Bronchial epithelial cell (primary cell): ENCODE measurements around the gene DAZAP1. TPM values are rescaled to one million over a fixed set of nuclear protein-coding genes. Genes with fewer than 3 reads are reported as not detected.
A peak's percentile ranks its signal among the peaks of the same experiment; 100 is the strongest.

Experiments
- DNase-seq: peaks from one replicate; pipeline ENCODE4 v3.0.0-alpha.2; 2010; ENCODE audit warnings: low read depth
- FAIRE-seq: peaks from 2 replicates; lab custom pipeline; 2011; peaks lifted over from hg19 to GRCh38; lab: Jason Lieb, UNC
- H3K27me3 ChIP-seq: 2 replicates; pipeline ENCODE4 v1.5.1; 2011; ENCODE audit warnings: low read length; ENCODE audit not compliant: control insufficient read depth, insufficient read depth
- H3K36me3 ChIP-seq: 2 replicates; pipeline ENCODE4 v1.5.1; 2011; ENCODE audit warnings: low read length; ENCODE audit not compliant: control insufficient read depth, insufficient read depth
- H3K4me3 ChIP-seq: 2 replicates; pipeline ENCODE4 v1.5.1; 2011; ENCODE audit warnings: mild to moderate bottlenecking, low read depth, low read length, control low read depth
- total RNA-seq: library from RNA; depleted of rRNA; stranded (reverse); fragments of >200 nt; gene quantifications from 2 replicates; pipeline ENCODE4 v1.2.1, GENCODE V29; 2014
- TF ChIP-seq, protein P1 (sequence below): IDR thresholded peaks from 2 replicates; pipeline ENCODE4 v1.5.1; 2011; ENCODE audit warnings: mild to moderate bottlenecking, moderate library complexity, low read length, control low read depth, inconsistent platforms; ENCODE audit not compliant: insufficient read depth, severe bottlenecking

DAZAP1 gene
- total RNA-seq, 1 donor from 2014 or later = 115 TPM

DNA sequence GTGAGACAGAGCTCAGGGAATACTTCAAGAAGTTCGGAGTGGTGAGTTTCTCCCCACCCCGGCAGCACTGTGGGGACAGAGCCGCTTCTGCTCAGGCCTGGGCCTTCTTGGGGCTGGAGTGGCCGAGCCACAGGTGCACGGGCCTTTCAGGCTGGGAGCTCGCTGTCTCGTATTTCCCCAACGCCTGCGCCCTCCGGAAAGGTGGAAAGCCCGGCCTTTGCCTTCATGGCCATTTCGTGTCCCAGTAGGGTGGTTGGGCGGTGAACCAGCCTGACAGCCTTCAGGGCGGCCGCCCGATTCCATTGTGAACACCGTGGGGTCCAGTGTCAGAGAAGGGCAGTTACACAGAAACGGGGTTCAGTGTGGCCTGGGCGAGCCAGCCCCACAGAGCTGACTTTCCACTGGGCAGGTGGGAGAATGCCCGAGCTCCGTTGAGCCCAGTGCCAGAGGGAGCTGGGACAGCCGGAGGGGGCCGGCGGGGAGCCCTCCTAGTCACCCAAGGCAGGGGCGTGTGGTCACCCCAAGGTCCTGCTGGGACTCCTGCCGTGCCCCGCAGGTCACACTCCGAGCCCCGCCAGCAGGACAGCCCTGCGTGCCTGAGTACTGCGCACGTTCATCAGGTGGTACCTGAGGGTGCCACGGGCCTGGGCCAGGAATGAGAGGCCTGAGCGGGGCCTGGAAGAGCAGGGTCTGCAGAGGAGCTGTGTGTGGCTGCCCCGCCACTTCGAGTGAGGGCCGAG lies 14.0 kb downstream of the DAZAP1 start:
- DNase-seq (no peak), FAIRE-seq (no peak)
- Histone ChIP-seq H3K36me3 (peaks cover 45% of the 10 kb centered on the region), H3K27me3 (no peaks in the 10 kb centered on the region), H3K4me3 (no peak overlapping the region)
- TF ChIP-seq, protein P1, sequence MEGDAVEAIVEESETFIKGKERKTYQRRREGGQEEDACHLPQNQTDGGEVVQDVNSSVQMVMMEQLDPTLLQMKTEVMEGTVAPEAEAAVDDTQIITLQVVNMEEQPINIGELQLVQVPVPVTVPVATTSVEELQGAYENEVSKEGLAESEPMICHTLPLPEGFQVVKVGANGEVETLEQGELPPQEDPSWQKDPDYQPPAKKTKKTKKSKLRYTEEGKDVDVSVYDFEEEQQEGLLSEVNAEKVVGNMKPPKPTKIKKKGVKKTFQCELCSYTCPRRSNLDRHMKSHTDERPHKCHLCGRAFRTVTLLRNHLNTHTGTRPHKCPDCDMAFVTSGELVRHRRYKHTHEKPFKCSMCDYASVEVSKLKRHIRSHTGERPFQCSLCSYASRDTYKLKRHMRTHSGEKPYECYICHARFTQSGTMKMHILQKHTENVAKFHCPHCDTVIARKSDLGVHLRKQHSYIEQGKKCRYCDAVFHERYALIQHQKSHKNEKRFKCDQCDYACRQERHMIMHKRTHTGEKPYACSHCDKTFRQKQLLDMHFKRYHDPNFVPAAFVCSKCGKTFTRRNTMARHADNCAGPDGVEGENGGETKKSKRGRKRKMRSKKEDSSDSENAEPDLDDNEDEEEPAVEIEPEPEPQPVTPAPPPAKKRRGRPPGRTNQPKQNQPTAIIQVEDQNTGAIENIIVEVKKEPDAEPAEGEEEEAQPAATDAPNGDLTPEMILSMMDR = no peak

GRCh38 chr19:1421958-1422305 lies 14.5 kb downstream of the DAZAP1 start:
- FAIRE-seq (no peak), DNase-seq (no peak)
- TF ChIP-seq, protein P1 = no peak
- no peaks in the 10 kb centered on the region for H3K27me3 ChIP-seq
- H3K4me3 ChIP-seq = no peak overlapping the region
- H3K36me3 ChIP-seq = peaks cover 47% of the 10 kb centered on the region

DNA sequence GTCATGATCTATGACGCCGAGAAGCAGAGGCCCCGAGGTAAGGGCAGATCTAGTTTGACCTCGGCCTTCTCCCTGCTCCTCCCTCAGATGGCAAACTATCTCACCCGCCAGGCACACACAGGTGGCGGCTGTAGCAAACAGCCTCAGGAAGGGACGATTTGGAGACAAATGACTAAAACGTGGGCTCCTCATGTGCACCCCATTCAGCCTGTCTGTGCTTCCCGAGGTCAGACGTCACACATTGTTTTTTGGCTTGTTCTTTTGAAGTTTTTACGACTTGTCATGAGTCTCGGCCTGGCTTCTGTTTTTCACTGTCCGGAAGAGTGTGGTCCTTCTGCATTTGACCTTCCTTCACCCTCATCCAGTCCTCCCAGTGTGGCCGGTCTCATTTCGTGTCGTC lies 15.0 kb downstream of the DAZAP1 start:
- FAIRE-seq (no peak), DNase-seq (no peak)
- no peak overlapping the region for H3K4me3 ChIP-seq
- H3K27me3 ChIP-seq = no peaks in the 10 kb centered on the region
- H3K36me3 ChIP-seq = peaks cover 48% of the 10 kb centered on the region
- TF ChIP-seq, protein P1 = no peak

DNA sequence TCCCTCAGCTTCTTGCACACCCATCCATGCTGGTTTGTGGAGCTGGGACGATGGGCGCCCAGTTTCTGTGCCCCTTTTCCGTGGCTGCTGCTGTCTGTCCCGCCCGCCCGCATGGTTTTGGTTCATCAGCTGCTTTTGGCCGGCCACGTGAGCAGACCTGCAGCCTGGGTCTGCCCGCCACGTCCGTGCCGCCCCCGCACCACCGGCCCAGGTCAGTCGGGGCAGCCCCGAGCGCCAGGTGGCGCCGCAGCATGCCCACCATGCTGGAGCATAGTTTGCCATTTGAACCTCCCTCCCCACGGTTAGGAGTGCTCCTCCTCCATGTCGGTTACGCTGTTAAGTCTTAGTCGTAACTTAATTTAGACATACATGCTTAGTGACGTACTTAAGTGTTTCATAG lies 15.6 kb downstream of the DAZAP1 start:
- Histone ChIP-seq H3K4me3 (no peak overlapping the region), H3K36me3 (peaks cover 46% of the 10 kb centered on the region), H3K27me3 (no peaks in the 10 kb centered on the region)
- no peak for DNase-seq
- TF ChIP-seq, protein P1 = no peak
- no peak for FAIRE-seq

GRCh38 chr19:1423436-1424191 lies 16.2 kb downstream of the DAZAP1 start:
- Histone ChIP-seq H3K36me3 (peaks cover 46% of the 10 kb centered on the region), H3K27me3 (no peaks in the 10 kb centered on the region), H3K4me3 (no peak overlapping the region)
- DNase-seq (no peak), FAIRE-seq (peak; percentile 28)
- TF ChIP-seq, protein P1 = no peak
